NCI-H82 treated with DMSO at 0.1 percent for 48 hours (cell line): Measurements from ENCODE around the gene THSD7A.
"Not testable (repeated sequence)": the region's sequence is repeated elsewhere in the genome, so short reads cannot be mapped to it uniquely, and the experiment has no call there.

ENCODE experiments used
- DNase-seq: peaks from one replicate; lab custom pipeline; 2025; ENCODE audit not compliant: unreplicated experiment; lab: John Stamatoyannopoulos, UW

The THSD7A gene

GRCh38 chr7:11471255-11471654 lies 360.7 kb downstream of the THSD7A start:
- DNase-seq: no peak

GRCh38 chr7:11469028-11469745 lies 362.8 kb downstream of the THSD7A start:
- DNase-seq: no peak

GRCh38 chr7:11466517-11467105 lies 365.4 kb downstream of the THSD7A start:
- no peak for DNase-seq

- no peak for DNase-seq
Measured at GRCh38 chr7:11464624-11465023, 367.4 kb downstream of the THSD7A start.

GRCh38 chr7:11461946-11462345 lies 370.1 kb downstream of the THSD7A start:
- no peak for DNase-seq

- DNase-seq: no peak
Measured at GRCh38 chr7:11458736-11459483, 373.1 kb downstream of the THSD7A start.

GRCh38 chr7:11457419-11457818 lies 374.6 kb downstream of the THSD7A start:
- DNase-seq: no peak

- DNase-seq: no peak
Measured at GRCh38 chr7:11456574-11456973, 375.4 kb downstream of the THSD7A start.

GRCh38 chr7:11452476-11452875 lies 379.5 kb downstream of the THSD7A start:
- DNase-seq: no peak

- no peak for DNase-seq
Measured at GRCh38 chr7:11450281-11450680, 381.7 kb downstream of the THSD7A start.

- no peak for DNase-seq
Measured at GRCh38 chr7:11449316-11449715, 382.7 kb downstream of the THSD7A start.

- no peak for DNase-seq
Measured at GRCh38 chr7:11448323-11448722, 383.7 kb downstream of the THSD7A start.

GRCh38 chr7:11447106-11447505 lies 384.9 kb downstream of the THSD7A start:
- no peak for DNase-seq

GRCh38 chr7:11443934-11444333 lies 388.1 kb downstream of the THSD7A start:
- not testable (repeated sequence) for DNase-seq

- DNase-seq: no peak
Measured at GRCh38 chr7:11437994-11438393, 394.0 kb downstream of the THSD7A start.

GRCh38 chr7:11436773-11437524 lies 395.0 kb downstream of the THSD7A start:
- no peak for DNase-seq

GRCh38 chr7:11436316-11436715 lies 395.7 kb downstream of the THSD7A start:
- no peak for DNase-seq

- no peak for DNase-seq
Measured at GRCh38 chr7:11434366-11434765, 397.6 kb downstream of the THSD7A start.

- no peak for DNase-seq
Measured at GRCh38 chr7:11430841-11431240, 401.2 kb downstream of the THSD7A start.

GRCh38 chr7:11430112-11430511 lies 401.9 kb downstream of the THSD7A start:
- DNase-seq: no peak

- no peak for DNase-seq
Measured at GRCh38 chr7:11428877-11429581, 403.0 kb downstream of the THSD7A start.
